ENCODE data around the gene NXT1.
"Not testable (repeated sequence)": the region's sequence is repeated elsewhere in the genome, so short reads cannot be mapped to it uniquely, and the experiment has no call there.

NXT1 gene

GRCh38 chr20:23331450-23332350, 18.9 kb upstream of the NXT1 start:
- no peak for DNase-seq

- no peak for DNase-seq
These were observed 18.1 kb upstream of the NXT1 start for GRCh38 chr20:23332467-23332866.

- no peak for DNase-seq
These were observed 16.5 kb upstream of the NXT1 start for GRCh38 chr20:23334111-23334510.

GRCh38 chr20:23335521-23335920, 15.1 kb upstream of the NXT1 start:
- no peak for DNase-seq

- no peak for DNase-seq
These were observed 14.1 kb upstream of the NXT1 start for GRCh38 chr20:23336476-23336875.

- no peak for DNase-seq
These were observed 13.3 kb upstream of the NXT1 start for GRCh38 chr20:23337312-23337711.

GRCh38 chr20:23339986-23340385, 10.6 kb upstream of the NXT1 start:
- no peak for DNase-seq

- DNase-seq, result peak; percentile 67
These were observed 10.1 kb upstream of the NXT1 start for GRCh38 chr20:23340524-23340923.

- DNase-seq, result no peak
These were observed 9.5 kb upstream of the NXT1 start for GRCh38 chr20:23341073-23341472.

- DNase-seq, result no peak
These were observed 7.0 kb upstream of the NXT1 start for GRCh38 chr20:23343590-23343989.

GRCh38 chr20:23344336-23344735, 6.3 kb upstream of the NXT1 start:
- no peak for DNase-seq

- no peak for DNase-seq
These were observed 4.6 kb upstream of the NXT1 start for GRCh38 chr20:23346002-23346401.

GRCh38 chr20:23347791-23348190, 2.8 kb upstream of the NXT1 start:
- DNase-seq, result no peak

GRCh38 chr20:23348510-23348909, 2.1 kb upstream of the NXT1 start:
- DNase-seq, result not testable (repeated sequence)

- DNase-seq, result peak; percentile 37
These were observed 1.0 kb upstream of the NXT1 start for GRCh38 chr20:23349338-23350195.

GRCh38 chr20:23350904-23351838, 580 bp downstream of the NXT1 start:
- peak; percentile 41 for DNase-seq

- no peak for DNase-seq
These were observed 5.6 kb downstream of the NXT1 start for GRCh38 chr20:23356203-23356602.

- DNase-seq, result peak; percentile 99
These were observed 7.4 kb downstream of the NXT1 start for GRCh38 chr20:23357767-23358562.

GRCh38 chr20:23358563-23358906, 7.9 kb downstream of the NXT1 start:
- DNase-seq, result no peak

GRCh38 chr20:23358923-23359593, 8.5 kb downstream of the NXT1 start:
- no peak for DNase-seq

GRCh38 chr20:23360531-23360930, 9.9 kb downstream of the NXT1 start:
- DNase-seq, result no peak

GRCh38 chr20:23361119-23361475, 10.5 kb downstream of the NXT1 start:
- DNase-seq, result no peak
